Bronchial epithelial cell (primary cell): ENCODE measurements around the gene MLIP. TPM values are rescaled to one million over a fixed set of nuclear protein-coding genes. Genes with fewer than 3 reads are reported as not detected.

Experiments used
- DNase-seq: peaks from one replicate; pipeline ENCODE4 v3.0.0-alpha.2; 2010; ENCODE audit warnings: low read depth
- FAIRE-seq: peaks from 2 replicates; lab custom pipeline; 2011; peaks lifted over from hg19 to GRCh38; lab: Jason Lieb, UNC
- H3K27me3 ChIP-seq: 2 replicates; pipeline ENCODE4 v1.5.1; 2011; ENCODE audit warnings: low read length; ENCODE audit not compliant: control insufficient read depth, insufficient read depth
- H3K36me3 ChIP-seq: 2 replicates; pipeline ENCODE4 v1.5.1; 2011; ENCODE audit warnings: low read length; ENCODE audit not compliant: control insufficient read depth, insufficient read depth
- H3K4me3 ChIP-seq: 2 replicates; pipeline ENCODE4 v1.5.1; 2011; ENCODE audit warnings: mild to moderate bottlenecking, low read depth, low read length, control low read depth
- total RNA-seq: library from RNA; depleted of rRNA; stranded (reverse); fragments of >200 nt; gene quantifications from 2 replicates; pipeline ENCODE4 v1.2.1, GENCODE V29; 2014
- TF ChIP-seq, protein P1 (sequence below): IDR thresholded peaks from 2 replicates; pipeline ENCODE4 v1.5.1; 2011; ENCODE audit warnings: mild to moderate bottlenecking, moderate library complexity, low read length, control low read depth, inconsistent platforms; ENCODE audit not compliant: insufficient read depth, severe bottlenecking

Gene MLIP
- total RNA-seq, 1 donor from 2014 or later, result 0.53 TPM

DNA sequence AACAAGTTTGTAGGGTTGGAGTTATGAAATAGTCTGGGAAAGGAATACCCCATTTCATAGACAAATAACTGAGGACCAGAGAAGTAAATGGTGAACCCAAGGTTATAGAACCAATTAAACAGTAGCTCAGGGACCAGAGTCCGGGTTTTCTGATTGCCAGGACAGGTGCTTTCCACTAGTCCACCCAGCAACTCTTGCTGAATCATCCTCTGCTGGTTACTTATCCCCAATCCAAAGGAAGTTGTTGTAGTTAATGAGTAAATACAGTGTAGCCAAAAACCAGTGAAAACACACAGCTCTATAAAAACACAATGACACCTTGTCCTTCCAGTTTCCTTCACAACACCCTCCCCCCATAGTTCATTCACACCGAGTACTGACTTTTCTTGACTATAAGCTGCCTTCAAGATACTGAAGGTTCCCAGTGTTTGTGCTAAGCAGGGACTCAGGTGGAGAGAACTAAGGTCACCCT is 196.2 kb downstream of the MLIP start:
- Histone ChIP-seq H3K4me3 (no peak overlapping the region), H3K36me3 (no peaks in the 10 kb centered on the region), H3K27me3 (no peaks in the 10 kb centered on the region)
- TF ChIP-seq, protein P1, sequence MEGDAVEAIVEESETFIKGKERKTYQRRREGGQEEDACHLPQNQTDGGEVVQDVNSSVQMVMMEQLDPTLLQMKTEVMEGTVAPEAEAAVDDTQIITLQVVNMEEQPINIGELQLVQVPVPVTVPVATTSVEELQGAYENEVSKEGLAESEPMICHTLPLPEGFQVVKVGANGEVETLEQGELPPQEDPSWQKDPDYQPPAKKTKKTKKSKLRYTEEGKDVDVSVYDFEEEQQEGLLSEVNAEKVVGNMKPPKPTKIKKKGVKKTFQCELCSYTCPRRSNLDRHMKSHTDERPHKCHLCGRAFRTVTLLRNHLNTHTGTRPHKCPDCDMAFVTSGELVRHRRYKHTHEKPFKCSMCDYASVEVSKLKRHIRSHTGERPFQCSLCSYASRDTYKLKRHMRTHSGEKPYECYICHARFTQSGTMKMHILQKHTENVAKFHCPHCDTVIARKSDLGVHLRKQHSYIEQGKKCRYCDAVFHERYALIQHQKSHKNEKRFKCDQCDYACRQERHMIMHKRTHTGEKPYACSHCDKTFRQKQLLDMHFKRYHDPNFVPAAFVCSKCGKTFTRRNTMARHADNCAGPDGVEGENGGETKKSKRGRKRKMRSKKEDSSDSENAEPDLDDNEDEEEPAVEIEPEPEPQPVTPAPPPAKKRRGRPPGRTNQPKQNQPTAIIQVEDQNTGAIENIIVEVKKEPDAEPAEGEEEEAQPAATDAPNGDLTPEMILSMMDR, result no peak
- peak; percentile 28 for DNase-seq
- FAIRE-seq, result peak; percentile 32

DNA sequence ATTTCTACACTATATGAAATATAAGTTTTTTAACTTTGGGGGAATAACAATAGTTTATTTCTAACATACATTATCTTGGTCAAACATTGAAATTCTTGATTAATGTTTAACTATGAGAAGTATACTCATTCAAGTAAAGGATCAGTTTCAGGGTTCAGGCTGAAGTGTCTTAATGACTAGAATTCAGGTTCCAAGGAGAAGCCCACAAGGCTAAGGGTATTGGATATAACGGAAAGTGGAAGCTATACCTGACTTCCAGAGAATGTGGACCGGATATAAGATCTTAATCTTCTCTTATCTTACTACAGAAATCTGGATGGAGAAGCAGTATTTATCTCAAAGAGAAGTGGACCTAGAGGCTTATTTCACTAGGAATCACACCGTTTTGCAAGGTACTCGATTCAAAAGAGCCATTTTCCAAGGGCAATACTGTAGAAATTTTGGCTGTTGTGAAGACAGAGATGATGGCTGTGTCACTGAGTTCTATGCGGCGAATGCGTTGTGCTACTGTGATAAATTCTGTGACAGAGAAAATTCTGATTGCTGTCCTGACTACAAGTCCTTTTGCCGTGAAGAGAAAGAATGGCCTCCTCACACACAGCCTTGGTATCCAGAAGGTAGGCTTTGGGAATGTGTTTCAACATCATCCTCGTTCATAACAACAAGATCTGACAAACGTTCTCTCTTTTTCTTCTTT is 197.2 kb downstream of the MLIP start, which contains the start of gene TINAG:
TSS of gene TINAG (plus strand) at position 153 of the 697 bp plus-strand sequence. CDS start at position 263, 110 bp downstream.
- no peaks in the 10 kb centered on the region for H3K27me3 ChIP-seq
- no peaks in the 10 kb centered on the region for H3K36me3 ChIP-seq
- DNase-seq (no peak), FAIRE-seq (no peak)
- H3K4me3 ChIP-seq, result no peak within 1 kb of the TSS
- TF ChIP-seq, protein P1, result no peak

DNA sequence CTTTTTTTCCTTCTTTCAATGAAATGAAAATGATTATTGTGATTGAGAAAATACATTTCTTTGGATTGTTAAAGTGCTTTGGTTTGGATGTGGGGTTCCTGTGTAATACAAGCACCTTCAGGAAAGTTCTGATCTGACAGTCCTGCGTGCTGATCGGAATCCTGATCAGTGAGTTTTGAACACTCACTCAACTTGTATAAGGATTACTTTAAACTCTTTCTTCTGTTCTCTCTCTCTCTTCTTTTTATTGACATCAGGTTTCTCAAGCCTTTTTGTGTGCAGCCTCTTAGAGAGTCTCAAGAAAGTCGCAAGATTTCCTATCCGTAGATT is 197.7 kb downstream of the MLIP start:
- Histone ChIP-seq H3K27me3 (no peaks in the 10 kb centered on the region), H3K4me3 (no peak overlapping the region), H3K36me3 (no peaks in the 10 kb centered on the region)
- TF ChIP-seq, protein P1, result no peak
- DNase-seq (no peak), FAIRE-seq (no peak)

DNA sequence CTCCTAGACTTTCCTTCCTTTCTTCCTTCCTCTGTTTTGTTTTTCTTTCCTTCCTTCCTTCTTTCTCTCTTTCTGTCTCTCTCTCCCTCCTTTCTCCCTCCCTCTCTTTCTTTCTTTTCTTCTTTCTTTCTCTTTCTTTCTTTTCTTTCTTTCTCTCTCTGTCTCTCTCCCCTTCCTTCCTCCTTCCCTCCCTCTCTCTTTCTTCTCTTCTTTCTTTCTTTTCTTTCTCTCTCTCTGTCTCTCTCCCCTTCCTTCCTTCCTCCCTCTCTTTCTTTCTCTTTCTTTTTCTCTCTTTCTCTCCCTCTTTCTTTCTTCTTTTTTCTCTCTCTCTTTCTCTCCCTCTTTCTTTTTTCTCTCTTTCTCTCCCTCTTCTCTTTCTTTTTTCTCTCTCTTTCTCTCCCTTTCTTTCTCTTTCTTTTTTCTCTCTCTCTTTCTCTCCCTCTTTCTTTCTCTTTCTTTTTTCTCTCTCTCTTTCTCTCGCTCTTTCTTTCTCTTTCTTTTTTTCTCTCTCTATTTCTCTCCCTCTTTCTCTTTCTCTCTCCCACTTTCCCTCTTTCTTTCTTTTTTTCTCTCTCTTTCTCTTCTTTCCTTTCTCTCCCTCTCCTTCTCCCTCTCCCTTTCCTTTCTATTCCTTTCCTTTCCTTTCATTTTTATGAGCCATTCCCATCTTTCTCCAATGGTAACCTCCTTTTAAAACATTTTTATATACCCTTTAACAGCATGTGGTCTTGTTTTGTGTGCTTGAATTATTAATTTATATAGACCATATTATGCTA is 199.3 kb downstream of the MLIP start:
- Histone ChIP-seq H3K4me3 (no peak overlapping the region), H3K36me3 (no peaks in the 10 kb centered on the region), H3K27me3 (no peaks in the 10 kb centered on the region)
- TF ChIP-seq, protein P1, result no peak
- no peak for DNase-seq
- no peak for FAIRE-seq

GRCh38 chr6:54315656-54316055 is 204.4 kb downstream of the MLIP start:
- peak; percentile 84 for DNase-seq
- Histone ChIP-seq H3K36me3 (no peaks in the 10 kb centered on the region), H3K4me3 (no peak overlapping the region), H3K27me3 (no peaks in the 10 kb centered on the region)
- TF ChIP-seq, protein P1, result no peak
- no peak for FAIRE-seq

Other genes with a start within 250 kb of the MLIP start
- not detected in 2 replicates for gene TINAG, start 197.0 kb downstream of the MLIP start, total RNA-seq